Panc1 (cell line): ENCODE results near the gene ICAM4.

Experiments used
- CTCF ChIP-seq: fragments of 450-650 bp; IDR thresholded peaks from 2 replicates; pipeline ENCODE4 v1.5.1; 2017; ENCODE audit warnings: mild to moderate bottlenecking
- TCF7L2 ChIP-seq: IDR thresholded peaks from 2 replicates; pipeline ENCODE4 v1.6.1; 2011; ENCODE audit warnings: mild to moderate bottlenecking, low read depth, low read length, inconsistent platforms

DNA sequence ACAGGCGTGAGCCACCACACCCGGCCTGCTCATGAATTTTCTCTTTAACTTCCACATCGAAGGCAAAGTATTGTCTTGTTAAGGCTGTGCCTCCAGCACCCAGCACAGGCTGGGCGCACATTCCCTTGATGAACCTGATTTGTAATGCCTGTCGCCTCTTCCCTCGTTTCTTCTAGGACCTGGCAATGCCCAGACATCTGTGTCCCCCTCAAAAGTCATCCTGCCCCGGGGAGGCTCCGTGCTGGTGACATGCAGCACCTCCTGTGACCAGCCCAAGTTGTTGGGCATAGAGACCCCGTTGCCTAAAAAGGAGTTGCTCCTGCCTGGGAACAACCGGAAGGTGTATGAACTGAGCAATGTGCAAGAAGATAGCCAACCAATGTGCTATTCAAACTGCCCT is 12.2 kb upstream of the ICAM4 start:
- TF ChIP-seq CTCF (no peak), TCF7L2 (no peak)
